ENCODE results near the gene GGA1. TPM values are rescaled to one million over a fixed set of nuclear protein-coding genes. Genes with fewer than 3 reads are reported as not detected.

Gene GGA1
- total and polyA plus RNA-seq, 10 of the 15 experiments (the other 5 are each of a cell fraction or from before 2014, with no cell fraction given): 1.4 to 79.4 (median 44.4) TPM

- no peak for TF ChIP-seq ZNF592 (IDR thresholded peaks at IDR 0.05)
- no peak for TF ChIP-seq STAT3 (IDR thresholded peaks at IDR 0.05; ENCODE audit: low read depth, low read length)
- TF ChIP-seq HSF1 (IDR thresholded peaks at IDR 0.05; ENCODE audit: low read depth, low read length): no peak
- TF ChIP-seq SUPT20H (IDR thresholded peaks at IDR 0.05; ENCODE audit: borderline replicate concordance, control insufficient read depth, low read depth, low read length): no peak
- no peak for TF ChIP-seq NFYB (IDR thresholded peaks at IDR 0.05; ENCODE audit: insufficient read depth, low read depth, low read length)
- TF ChIP-seq, protein P1, sequence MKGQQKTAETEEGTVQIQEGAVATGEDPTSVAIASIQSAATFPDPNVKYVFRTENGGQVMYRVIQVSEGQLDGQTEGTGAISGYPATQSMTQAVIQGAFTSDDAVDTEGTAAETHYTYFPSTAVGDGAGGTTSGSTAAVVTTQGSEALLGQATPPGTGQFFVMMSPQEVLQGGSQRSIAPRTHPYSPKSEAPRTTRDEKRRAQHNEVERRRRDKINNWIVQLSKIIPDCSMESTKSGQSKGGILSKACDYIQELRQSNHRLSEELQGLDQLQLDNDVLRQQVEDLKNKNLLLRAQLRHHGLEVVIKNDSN (IDR thresholded peaks at IDR 0.05; ENCODE audit: borderline replicate concordance, extremely low read length, insufficient read depth, low read depth, low read length): no peak
- no peak for TF ChIP-seq HDGF (IDR thresholded peaks at IDR 0.05)
- TF ChIP-seq, protein P2, sequence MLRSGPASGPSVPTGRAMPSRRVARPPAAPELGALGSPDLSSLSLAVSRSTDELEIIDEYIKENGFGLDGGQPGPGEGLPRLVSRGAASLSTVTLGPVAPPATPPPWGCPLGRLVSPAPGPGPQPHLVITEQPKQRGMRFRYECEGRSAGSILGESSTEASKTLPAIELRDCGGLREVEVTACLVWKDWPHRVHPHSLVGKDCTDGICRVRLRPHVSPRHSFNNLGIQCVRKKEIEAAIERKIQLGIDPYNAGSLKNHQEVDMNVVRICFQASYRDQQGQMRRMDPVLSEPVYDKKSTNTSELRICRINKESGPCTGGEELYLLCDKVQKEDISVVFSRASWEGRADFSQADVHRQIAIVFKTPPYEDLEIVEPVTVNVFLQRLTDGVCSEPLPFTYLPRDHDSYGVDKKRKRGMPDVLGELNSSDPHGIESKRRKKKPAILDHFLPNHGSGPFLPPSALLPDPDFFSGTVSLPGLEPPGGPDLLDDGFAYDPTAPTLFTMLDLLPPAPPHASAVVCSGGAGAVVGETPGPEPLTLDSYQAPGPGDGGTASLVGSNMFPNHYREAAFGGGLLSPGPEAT (IDR thresholded peaks at IDR 0.05; ENCODE audit: low read depth): no peak
- no peak for TF ChIP-seq MTA2 (IDR thresholded peaks at IDR 0.05; ENCODE audit: low read depth)
- no peak for TF ChIP-seq MEF2B (IDR thresholded peaks at IDR 0.05; ENCODE audit: partially characterized antibody, poor library complexity, severe bottlenecking)
Observed at GRCh38 chr22:37630839-37631435, 22.3 kb downstream of the GGA1 start (continued).

Measured in GM12878 (cell line).